ENCODE results near the gene FUBP3.
"Not testable (repeated sequence)": the region's sequence is repeated elsewhere in the genome, so short reads cannot be mapped to it uniquely, and the experiment has no call there.

FUBP3 gene

GRCh38 chr9:130556396-130557076, 22.8 kb upstream of the FUBP3 start:
- DNase-seq: no peak

GRCh38 chr9:130557077-130557468, 22.3 kb upstream of the FUBP3 start:
- no peak for DNase-seq

GRCh38 chr9:130561056-130561455, 18.3 kb upstream of the FUBP3 start:
- peak; percentile 15 for DNase-seq

GRCh38 chr9:130562525-130562924, 16.9 kb upstream of the FUBP3 start:
- DNase-seq: not testable (repeated sequence)

GRCh38 chr9:130563797-130564196, 15.6 kb upstream of the FUBP3 start:
- DNase-seq: no peak

GRCh38 chr9:130565792-130566191, 13.6 kb upstream of the FUBP3 start:
- no peak for DNase-seq

GRCh38 chr9:130570208-130570607, 9.2 kb upstream of the FUBP3 start:
- no peak for DNase-seq

- no peak for DNase-seq
Observed at GRCh38 chr9:130575514-130575913, 3.9 kb upstream of the FUBP3 start.

- no peak for DNase-seq
Observed at GRCh38 chr9:130576176-130576575, 3.2 kb upstream of the FUBP3 start.

GRCh38 chr9:130579738-130580463, 524 bp downstream of the FUBP3 start:
- no peak for DNase-seq

- DNase-seq: no peak
Observed at GRCh38 chr9:130581766-130582165, 2.4 kb downstream of the FUBP3 start.

GRCh38 chr9:130583271-130583670, 3.9 kb downstream of the FUBP3 start:
- DNase-seq: no peak

GRCh38 chr9:130587921-130588320, 8.5 kb downstream of the FUBP3 start:
- no peak for DNase-seq

GRCh38 chr9:130588416-130588815, 9.0 kb downstream of the FUBP3 start:
- DNase-seq: no peak

- no peak for DNase-seq
Observed at GRCh38 chr9:130589754-130590153, 10.4 kb downstream of the FUBP3 start.

- no peak for DNase-seq
Observed at GRCh38 chr9:130590305-130590704, 10.9 kb downstream of the FUBP3 start.

GRCh38 chr9:130593020-130593419, 13.6 kb downstream of the FUBP3 start:
- DNase-seq: no peak

GRCh38 chr9:130597228-130597627, 17.9 kb downstream of the FUBP3 start:
- DNase-seq: no peak

- no peak for DNase-seq
Observed at GRCh38 chr9:130598188-130598587, 18.8 kb downstream of the FUBP3 start.

GRCh38 chr9:130599625-130600024, 20.2 kb downstream of the FUBP3 start:
- DNase-seq: no peak

GRCh38 chr9:130601100-130601499, 21.7 kb downstream of the FUBP3 start:
- no peak for DNase-seq

GRCh38 chr9:130604295-130604694, 24.9 kb downstream of the FUBP3 start:
- DNase-seq: no peak

GRCh38 chr9:130606887-130607600, 27.7 kb downstream of the FUBP3 start:
- DNase-seq: no peak

All from NCI-H1417 treated with DMSO at 0.1 percent for 48 hours (cell line).